HL-60 (cell line): Measurements from ENCODE around the gene USP20.

Experiments
- GABPA ChIP-seq: IDR thresholded peaks from 2 replicates; pipeline ENCODE4 v1.6.1; 2012; ENCODE audit warnings: low read depth
- POLR2AphosphoS5 ChIP-seq: IDR thresholded peaks from 2 replicates; pipeline ENCODE4 v1.6.1; 2012; ENCODE audit warnings: low read depth
- REST ChIP-seq: IDR thresholded peaks from 2 replicates; pipeline ENCODE4 v1.6.1; 2012; ENCODE audit warnings: low read depth; ENCODE audit not compliant: insufficient replicate concordance
- SPI1 ChIP-seq: IDR thresholded peaks from 2 replicates; pipeline ENCODE4 v1.6.1; 2012; ENCODE audit warnings: low read depth, mild to moderate bottlenecking, borderline replicate concordance
- TF ChIP-seq, protein P1 (sequence below): IDR thresholded peaks from one replicate; pipeline ENCODE4 v1.5.1; 2011; ENCODE audit warnings: low read length, control low read depth, inconsistent platforms; ENCODE audit not compliant: insufficient read depth

DNA sequence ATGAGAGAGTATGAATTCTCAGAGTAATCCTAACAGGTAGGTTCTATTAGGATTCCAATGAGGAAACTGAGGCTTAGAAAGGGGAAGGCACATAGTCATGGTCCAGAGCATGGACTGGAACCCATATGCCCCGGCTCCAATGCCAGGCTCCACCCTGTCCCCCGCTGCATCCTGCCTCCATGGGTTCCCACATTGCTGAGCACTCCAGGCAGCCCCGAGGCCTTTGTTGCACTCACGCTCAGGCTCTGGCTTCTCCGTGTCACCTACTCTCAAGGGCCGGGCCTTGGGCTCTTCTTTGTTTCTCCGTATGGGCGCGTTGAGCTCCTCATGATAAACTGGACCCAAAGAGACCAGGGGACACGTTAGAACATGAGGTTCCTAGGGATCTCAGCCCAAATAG, 6.3 kb upstream of the USP20 start:
- TF ChIP-seq, protein P1, sequence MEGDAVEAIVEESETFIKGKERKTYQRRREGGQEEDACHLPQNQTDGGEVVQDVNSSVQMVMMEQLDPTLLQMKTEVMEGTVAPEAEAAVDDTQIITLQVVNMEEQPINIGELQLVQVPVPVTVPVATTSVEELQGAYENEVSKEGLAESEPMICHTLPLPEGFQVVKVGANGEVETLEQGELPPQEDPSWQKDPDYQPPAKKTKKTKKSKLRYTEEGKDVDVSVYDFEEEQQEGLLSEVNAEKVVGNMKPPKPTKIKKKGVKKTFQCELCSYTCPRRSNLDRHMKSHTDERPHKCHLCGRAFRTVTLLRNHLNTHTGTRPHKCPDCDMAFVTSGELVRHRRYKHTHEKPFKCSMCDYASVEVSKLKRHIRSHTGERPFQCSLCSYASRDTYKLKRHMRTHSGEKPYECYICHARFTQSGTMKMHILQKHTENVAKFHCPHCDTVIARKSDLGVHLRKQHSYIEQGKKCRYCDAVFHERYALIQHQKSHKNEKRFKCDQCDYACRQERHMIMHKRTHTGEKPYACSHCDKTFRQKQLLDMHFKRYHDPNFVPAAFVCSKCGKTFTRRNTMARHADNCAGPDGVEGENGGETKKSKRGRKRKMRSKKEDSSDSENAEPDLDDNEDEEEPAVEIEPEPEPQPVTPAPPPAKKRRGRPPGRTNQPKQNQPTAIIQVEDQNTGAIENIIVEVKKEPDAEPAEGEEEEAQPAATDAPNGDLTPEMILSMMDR, result no peak
- no peak for TF ChIP-seq POLR2AphosphoS5
- no peak for TF ChIP-seq REST
- TF ChIP-seq SPI1, result no peak
- TF ChIP-seq GABPA, result no peak
